ENCODE results near the gene RESP18.

DNA sequence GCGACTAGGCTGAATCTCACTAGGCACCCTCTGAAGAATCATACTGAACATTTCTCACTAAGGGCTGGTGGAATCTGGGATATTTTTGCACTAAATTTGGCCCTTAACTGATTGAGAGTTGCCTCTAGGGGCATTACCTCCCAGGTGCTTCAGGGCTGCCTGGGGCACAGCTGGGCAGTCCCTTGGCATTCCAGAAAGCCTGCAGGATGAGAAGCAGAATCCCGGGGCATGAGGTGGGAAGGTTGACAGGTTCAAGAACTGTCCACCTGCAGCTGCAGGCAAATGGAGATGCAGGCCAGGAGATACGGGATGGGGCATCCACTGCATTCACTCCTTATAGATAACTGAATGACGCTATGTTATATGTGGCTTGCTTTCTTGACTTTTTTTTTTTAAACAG is 7.4 kb downstream of the RESP18 start:
- TF ChIP-seq POLR2A (IDR thresholded peaks at IDR 0.05; ENCODE audit: low read depth, low read length) (no peak), USF2 (IDR thresholded peaks at IDR 0.05; ENCODE audit: low read depth, low read length) (no peak), RCOR1 (IDR thresholded peaks at IDR 0.05; ENCODE audit: insufficient replicate concordance, low read length) (no peak), SMC3 (IDR thresholded peaks at IDR 0.05; ENCODE audit: low read depth, low read length) (no peak)
- TF ChIP-seq, protein P1, sequence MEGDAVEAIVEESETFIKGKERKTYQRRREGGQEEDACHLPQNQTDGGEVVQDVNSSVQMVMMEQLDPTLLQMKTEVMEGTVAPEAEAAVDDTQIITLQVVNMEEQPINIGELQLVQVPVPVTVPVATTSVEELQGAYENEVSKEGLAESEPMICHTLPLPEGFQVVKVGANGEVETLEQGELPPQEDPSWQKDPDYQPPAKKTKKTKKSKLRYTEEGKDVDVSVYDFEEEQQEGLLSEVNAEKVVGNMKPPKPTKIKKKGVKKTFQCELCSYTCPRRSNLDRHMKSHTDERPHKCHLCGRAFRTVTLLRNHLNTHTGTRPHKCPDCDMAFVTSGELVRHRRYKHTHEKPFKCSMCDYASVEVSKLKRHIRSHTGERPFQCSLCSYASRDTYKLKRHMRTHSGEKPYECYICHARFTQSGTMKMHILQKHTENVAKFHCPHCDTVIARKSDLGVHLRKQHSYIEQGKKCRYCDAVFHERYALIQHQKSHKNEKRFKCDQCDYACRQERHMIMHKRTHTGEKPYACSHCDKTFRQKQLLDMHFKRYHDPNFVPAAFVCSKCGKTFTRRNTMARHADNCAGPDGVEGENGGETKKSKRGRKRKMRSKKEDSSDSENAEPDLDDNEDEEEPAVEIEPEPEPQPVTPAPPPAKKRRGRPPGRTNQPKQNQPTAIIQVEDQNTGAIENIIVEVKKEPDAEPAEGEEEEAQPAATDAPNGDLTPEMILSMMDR (conservative IDR thresholded peaks at IDR 0.05; ENCODE audit: low read depth, low read length) = no peak

Measured in IMR-90 (cell line).